Glutamatergic neuron (in vitro differentiated cells): ENCODE results near the gene SPRY1. TPM values are rescaled to one million over a fixed set of nuclear protein-coding genes. Genes with fewer than 3 reads are reported as not detected.

Experiments
- DNase-seq: peaks from one replicate; pipeline ENCODE4 v3.0.0; 2022
- H3K27ac Mint-ChIP-seq: one replicate; pipeline ENCODE4 v1.8.0; 2020; ENCODE audit warnings: mild to moderate bottlenecking, mixed read lengths, inconsistent platforms; ENCODE audit not compliant: unreplicated experiment
- H3K27me3 Mint-ChIP-seq: one replicate; pipeline ENCODE4 v1.8.0; 2020; ENCODE audit warnings: mild to moderate bottlenecking, moderate library complexity, mixed read lengths, inconsistent platforms; ENCODE audit not compliant: unreplicated experiment
- H3K36me3 Mint-ChIP-seq: one replicate; pipeline ENCODE4 v1.8.0; 2020; ENCODE audit warnings: mild to moderate bottlenecking, mixed read lengths, inconsistent platforms; ENCODE audit not compliant: unreplicated experiment
- H3K4me1 Mint-ChIP-seq: one replicate; pipeline ENCODE4 v1.8.0; 2020; ENCODE audit warnings: mild to moderate bottlenecking, low read depth, mixed read lengths, inconsistent platforms; ENCODE audit not compliant: unreplicated experiment
- H3K4me3 Mint-ChIP-seq: one replicate; pipeline ENCODE4 v1.8.0; 2020; ENCODE audit warnings: mild to moderate bottlenecking, mixed read lengths, inconsistent platforms; ENCODE audit not compliant: unreplicated experiment
- H3K9me3 Mint-ChIP-seq: one replicate; pipeline ENCODE4 v1.8.0; 2020; ENCODE audit warnings: mild to moderate bottlenecking, moderate library complexity, mixed read lengths, inconsistent platforms; ENCODE audit not compliant: unreplicated experiment
- CTCF ChIP-seq: fragments of 200-600 bp; sonication (generic); IDR thresholded peaks from one replicate; pipeline ENCODE4 v1.5.0; 2021; ENCODE audit not compliant: partially characterized antibody, unreplicated experiment
- total RNA-seq: library from RNA; stranded (reverse); fragmentation: NEBNext Ultra II Directional; extraction: Animal tissue kit (Norgen Biotek cat#: 25700); gene quantifications from one replicate; pipeline ENCODE4 v1.2.1, GENCODE V29; 2021; ENCODE audit not compliant: unreplicated experiment

Gene SPRY1
- total RNA-seq, 1 donor from 2014 or later, result 17.2 TPM

DNA sequence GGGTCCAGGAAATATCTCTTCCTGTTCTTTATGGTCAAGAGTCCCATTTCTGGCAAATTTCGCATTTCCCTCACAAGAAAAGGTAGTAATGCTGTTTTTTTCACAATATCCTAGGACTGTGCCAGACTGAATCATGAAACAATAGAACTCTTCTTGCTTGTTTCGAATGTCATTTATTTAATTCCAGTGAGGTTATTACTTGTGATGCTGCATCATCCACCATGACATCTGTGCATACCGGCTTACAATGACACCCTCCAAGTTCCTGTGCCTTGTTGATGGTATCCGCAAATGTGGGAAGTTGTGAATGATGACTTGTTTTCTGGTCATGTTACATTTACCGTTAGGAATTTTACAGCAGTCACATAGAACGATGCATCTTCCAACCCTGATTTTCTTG lies 42.9 kb upstream of the SPRY1 start:
- Mint-ChIP-seq H3K4me1 (no peaks in the 10 kb centered on the region), H3K36me3 (peaks cover 5% of the 10 kb centered on the region), H3K4me3 (no peak overlapping the region), H3K27me3 (no peaks in the 10 kb centered on the region), H3K9me3 (peaks cover 1% of the 10 kb centered on the region), H3K27ac (no peak overlapping the region)
- DNase-seq, result no peak
- TF ChIP-seq CTCF, result no peak

- Mint-ChIP-seq H3K27ac (no peak overlapping the region), H3K4me3 (no peak overlapping the region), H3K36me3 (no peaks in the 10 kb centered on the region), H3K4me1 (no peaks in the 10 kb centered on the region), H3K9me3 (peaks cover 1% of the 10 kb centered on the region), H3K27me3 (no peaks in the 10 kb centered on the region)
- TF ChIP-seq CTCF, result no peak
- no peak for DNase-seq
These were observed 41.9 kb upstream of the SPRY1 start for GRCh38 chr4:123354701-123355100.

GRCh38 chr4:123356921-123357320 lies 39.7 kb upstream of the SPRY1 start:
- no peaks in the 10 kb centered on the region for H3K27me3 Mint-ChIP-seq
- no peaks in the 10 kb centered on the region for H3K36me3 Mint-ChIP-seq
- no peaks in the 10 kb centered on the region for H3K4me1 Mint-ChIP-seq
- no peak for TF ChIP-seq CTCF
- DNase-seq, result no peak
- H3K27ac Mint-ChIP-seq, result no peak overlapping the region
- peaks cover 1% of the 10 kb centered on the region for H3K9me3 Mint-ChIP-seq
- no peak overlapping the region for H3K4me3 Mint-ChIP-seq

GRCh38 chr4:123359449-123360315 lies 36.9 kb upstream of the SPRY1 start:
- H3K4me1 Mint-ChIP-seq, result peaks cover 10% of the 10 kb centered on the region

More at GRCh38 chr4:123359449-123360315, 36.9 kb upstream of the SPRY1 start:
- Mint-ChIP-seq H3K9me3 (no peaks in the 10 kb centered on the region), H3K27me3 (no peaks in the 10 kb centered on the region), H3K4me3 (no peak overlapping the region), H3K36me3 (no peaks in the 10 kb centered on the region), H3K27ac (no peak overlapping the region)
- DNase-seq, result no peak
- no peak for TF ChIP-seq CTCF
